Loucy (cell line): ENCODE data around the gene GREB1.
A peak's percentile ranks its signal among the peaks of the same experiment; 100 is the strongest.

Experiments used
- H2AFZ ChIP-seq: fragments of 200-600 bp; sonication (generic); 2 replicates; pipeline ENCODE4 v1.6.0; 2016; ENCODE audit warnings: antibody characterized with exemption, mild to moderate bottlenecking, low read length, moderate library complexity
- H3F3A ChIP-seq: fragments of 200-600 bp; 2 replicates; pipeline ENCODE4 v1.6.0; 2016; ENCODE audit warnings: antibody characterized with exemption, low read depth, mild to moderate bottlenecking
- H3K27me3 ChIP-seq: fragments of 200-600 bp; sonication (generic); 2 replicates; pipeline ENCODE4 v1.6.1; 2014; ENCODE audit warnings: low read length, mild to moderate bottlenecking; ENCODE audit not compliant: insufficient read depth, poor library complexity, severe bottlenecking
- H3K36me3 ChIP-seq: fragments of 200-600 bp; sonication (generic); 2 replicates; pipeline ENCODE4 v1.6.1; 2016; ENCODE audit warnings: low read length; ENCODE audit not compliant: insufficient read depth
- H3K4me1 ChIP-seq: fragments of 200-600 bp; sonication (generic); 2 replicates; pipeline ENCODE4 v1.5.1; 2014; ENCODE audit warnings: low read length, mild to moderate bottlenecking; ENCODE audit not compliant: insufficient read depth, poor library complexity, severe bottlenecking
- H3K4me2 ChIP-seq: fragments of 200-600 bp; sonication (generic); 2 replicates; pipeline ENCODE4 v1.6.0; 2014; ENCODE audit warnings: antibody characterized with exemption, low read length, low read depth, mild to moderate bottlenecking; ENCODE audit not compliant: poor library complexity, severe bottlenecking
- H3K4me3 ChIP-seq: fragments of 200-600 bp; sonication (generic); 2 replicates; pipeline ENCODE4 v1.5.1; 2014; ENCODE audit warnings: low read length, mild to moderate bottlenecking, mixed read lengths; ENCODE audit not compliant: poor library complexity, severe bottlenecking
- H3K79me2 ChIP-seq: fragments of 200-600 bp; sonication (generic); 2 replicates; pipeline ENCODE4 v1.6.1; 2014; ENCODE audit warnings: low read length; ENCODE audit not compliant: insufficient read depth
- H3K9ac ChIP-seq: fragments of 200-600 bp; sonication (generic); 2 replicates; pipeline ENCODE4 v1.6.0; 2014; ENCODE audit warnings: mild to moderate bottlenecking, low read depth, low read length, moderate library complexity; ENCODE audit not compliant: poor library complexity, severe bottlenecking
- H3K9me2 ChIP-seq: fragments of 200-600 bp; sonication (generic); replicated peaks from 2 replicates; pipeline ENCODE4 v1.6.1; 2016; ENCODE audit warnings: low read depth, low read length, mixed read lengths
- H3K9me3 ChIP-seq: fragments of 200-600 bp; sonication (generic); 2 replicates; pipeline ENCODE4 v1.6.1; 2014; ENCODE audit warnings: mild to moderate bottlenecking, antibody characterized with exemption, low read length, low read depth; ENCODE audit not compliant: insufficient read depth
- H4K20me1 ChIP-seq: fragments of 200-600 bp; sonication (generic); 2 replicates; pipeline ENCODE4 v1.6.0; 2014; ENCODE audit warnings: antibody characterized with exemption, low read length, mild to moderate bottlenecking; ENCODE audit not compliant: insufficient read depth, poor library complexity, severe bottlenecking
- EZH2phosphoT487 ChIP-seq: fragments of 200-600 bp; IDR thresholded peaks from 2 replicates; pipeline ENCODE4 v1.6.1; 2018; ENCODE audit warnings: antibody characterized with exemption, mild to moderate bottlenecking, moderate library complexity, borderline replicate concordance
- TF ChIP-seq, protein P1 (sequence below): fragments of 200-600 bp; sonication (generic); conservative IDR thresholded peaks from 2 replicates; pipeline ENCODE4 v1.5.1; 2014; ENCODE audit warnings: mild to moderate bottlenecking, antibody characterized with exemption, low read length

The GREB1 gene

DNA sequence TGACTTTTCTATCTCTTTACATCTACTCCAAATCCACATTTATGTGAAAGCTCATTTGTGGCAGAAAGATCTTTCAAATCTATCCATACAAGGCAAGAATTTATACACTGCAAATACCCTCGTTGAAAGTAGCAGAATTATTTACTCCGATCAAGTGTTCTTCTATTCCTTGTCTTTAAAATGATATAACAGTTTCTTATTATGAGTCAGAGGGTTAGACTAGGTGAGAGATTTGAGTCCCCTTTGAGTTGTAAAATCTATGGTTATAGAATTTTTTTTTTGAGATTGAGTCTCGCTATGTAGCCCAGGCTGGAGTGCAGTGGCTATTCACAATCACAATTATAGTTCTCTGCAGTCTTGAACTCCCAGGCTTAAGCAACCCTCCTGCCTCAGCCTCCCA lies 5.6 kb upstream of the GREB1 start:
- H2AFZ ChIP-seq, result no peak overlapping the region

DNA sequence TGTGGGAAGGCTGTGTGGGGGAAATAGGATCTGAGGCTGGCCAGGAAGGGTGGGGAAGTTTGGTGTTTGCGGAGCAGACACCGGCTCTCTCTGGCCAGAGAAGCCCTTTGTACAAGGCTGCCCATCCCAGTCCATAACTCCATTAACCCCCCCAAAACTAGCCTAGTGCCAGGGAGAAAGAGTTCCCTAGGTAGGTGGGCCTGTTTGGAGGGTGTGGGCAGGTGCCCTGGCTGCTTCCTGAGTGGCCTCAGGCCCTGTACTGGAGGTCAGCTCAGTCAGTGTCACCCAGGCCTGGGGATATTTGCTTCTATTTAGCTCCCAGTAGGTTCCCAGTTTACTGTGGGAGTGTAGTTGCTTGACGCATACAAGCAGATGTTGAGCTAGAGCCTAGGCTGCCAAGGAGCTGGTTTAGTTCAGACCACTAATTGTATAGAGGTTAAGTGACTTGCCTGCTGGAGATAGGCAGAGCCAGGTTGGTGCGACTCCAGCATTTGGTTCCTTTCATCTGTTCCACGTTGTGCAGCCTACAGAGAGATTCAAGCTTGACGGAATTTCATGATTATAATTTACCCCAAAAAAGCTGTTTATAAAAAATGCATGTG lies 2.9 kb upstream of the GREB1 start:
- no peaks in the 10 kb centered on the region for H3K9me2 ChIP-seq
- no peak overlapping the region for H3K4me3 ChIP-seq
- H3K4me2 ChIP-seq, result no peak overlapping the region
- H3F3A ChIP-seq, result no peaks in the 10 kb centered on the region
- H3K27me3 ChIP-seq, result no peaks in the 10 kb centered on the region
- H3K79me2 ChIP-seq, result no peaks in the 10 kb centered on the region
- H2AFZ ChIP-seq, result no peak overlapping the region
- H3K9ac ChIP-seq, result no peak overlapping the region
- H4K20me1 ChIP-seq, result no peaks in the 10 kb centered on the region
- H3K4me1 ChIP-seq, result peaks cover 3% of the 10 kb centered on the region
- H3K9me3 ChIP-seq, result no peaks in the 10 kb centered on the region
- H3K36me3 ChIP-seq, result no peaks in the 10 kb centered on the region
- TF ChIP-seq EZH2phosphoT487, result no peak
- TF ChIP-seq, protein P1, sequence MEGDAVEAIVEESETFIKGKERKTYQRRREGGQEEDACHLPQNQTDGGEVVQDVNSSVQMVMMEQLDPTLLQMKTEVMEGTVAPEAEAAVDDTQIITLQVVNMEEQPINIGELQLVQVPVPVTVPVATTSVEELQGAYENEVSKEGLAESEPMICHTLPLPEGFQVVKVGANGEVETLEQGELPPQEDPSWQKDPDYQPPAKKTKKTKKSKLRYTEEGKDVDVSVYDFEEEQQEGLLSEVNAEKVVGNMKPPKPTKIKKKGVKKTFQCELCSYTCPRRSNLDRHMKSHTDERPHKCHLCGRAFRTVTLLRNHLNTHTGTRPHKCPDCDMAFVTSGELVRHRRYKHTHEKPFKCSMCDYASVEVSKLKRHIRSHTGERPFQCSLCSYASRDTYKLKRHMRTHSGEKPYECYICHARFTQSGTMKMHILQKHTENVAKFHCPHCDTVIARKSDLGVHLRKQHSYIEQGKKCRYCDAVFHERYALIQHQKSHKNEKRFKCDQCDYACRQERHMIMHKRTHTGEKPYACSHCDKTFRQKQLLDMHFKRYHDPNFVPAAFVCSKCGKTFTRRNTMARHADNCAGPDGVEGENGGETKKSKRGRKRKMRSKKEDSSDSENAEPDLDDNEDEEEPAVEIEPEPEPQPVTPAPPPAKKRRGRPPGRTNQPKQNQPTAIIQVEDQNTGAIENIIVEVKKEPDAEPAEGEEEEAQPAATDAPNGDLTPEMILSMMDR, result no peak

More for the DNA sequence above, 5.6 kb upstream of the GREB1 start:
- Histone ChIP-seq H3K9me2 (no peaks in the 10 kb centered on the region), H3F3A (no peaks in the 10 kb centered on the region), H4K20me1 (no peaks in the 10 kb centered on the region), H3K36me3 (no peaks in the 10 kb centered on the region), H3K27me3 (no peaks in the 10 kb centered on the region), H3K4me2 (no peak overlapping the region), H3K79me2 (no peaks in the 10 kb centered on the region), H3K4me1 (peaks cover 3% of the 10 kb centered on the region), H3K9me3 (no peaks in the 10 kb centered on the region), H3K9ac (no peak overlapping the region), H3K4me3 (no peak overlapping the region)
- TF ChIP-seq, protein P1, result no peak
- TF ChIP-seq EZH2phosphoT487, result no peak

DNA sequence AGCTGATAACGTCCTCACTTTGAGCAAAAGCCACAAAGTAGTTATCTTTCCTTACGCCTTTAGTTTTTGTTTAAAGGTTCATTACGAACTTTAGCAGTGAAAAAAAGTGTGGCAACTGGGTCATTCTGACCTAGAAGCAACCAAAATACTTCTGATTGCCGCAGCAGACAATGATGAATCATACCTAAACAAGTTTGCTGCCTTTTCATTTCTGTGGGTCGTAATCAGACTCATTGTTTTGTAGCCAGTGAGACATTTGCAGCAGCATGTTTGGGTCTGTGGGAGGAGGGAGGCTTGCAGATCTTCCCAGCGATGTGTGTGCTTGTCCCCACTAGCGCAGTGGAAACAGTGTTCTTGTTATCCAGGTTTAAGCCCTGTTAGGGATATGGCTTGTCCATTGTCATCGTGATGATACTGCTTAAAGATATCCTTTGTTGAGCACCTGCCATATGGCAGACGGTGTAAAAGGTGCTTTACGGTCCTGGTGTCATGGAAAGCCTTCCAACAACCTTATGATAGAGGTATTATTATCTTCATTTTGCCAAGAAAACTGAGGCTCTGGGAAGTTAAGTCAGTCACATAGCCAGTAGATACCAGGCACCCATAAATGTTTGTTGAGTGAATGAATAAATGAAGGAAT lies 1.3 kb upstream of the GREB1 start:
- no peaks in the 10 kb centered on the region for H3K27me3 ChIP-seq
- peaks cover 3% of the 10 kb centered on the region for H3K4me1 ChIP-seq
- H3K79me2 ChIP-seq, result no peaks in the 10 kb centered on the region
- H4K20me1 ChIP-seq, result no peaks in the 10 kb centered on the region
- no peaks in the 10 kb centered on the region for H3K36me3 ChIP-seq
- no peaks in the 10 kb centered on the region for H3F3A ChIP-seq
- no peak overlapping the region for H3K9ac ChIP-seq
- no peak for TF ChIP-seq EZH2phosphoT487
- TF ChIP-seq, protein P1, result no peak
- no peaks in the 10 kb centered on the region for H3K9me3 ChIP-seq
- H3K4me3 ChIP-seq, result no peak overlapping the region
- H3K4me2 ChIP-seq, result no peak overlapping the region
- H2AFZ ChIP-seq, result peak overlapping the region; percentile 41; the same call in 1 of the 2 replicates
- no peaks in the 10 kb centered on the region for H3K9me2 ChIP-seq
